ENCODE data around the gene ZSCAN20. TPM values are rescaled to one million over a fixed set of nuclear protein-coding genes. Genes with fewer than 3 reads are reported as not detected.

The ZSCAN20 gene
- polyA plus RNA-seq, 3 donors, result 5.1 to 6.0 (median 5.6) TPM

GRCh38 chr1:33524586-33524985, 52.1 kb downstream of the ZSCAN20 start:
- DNase-seq (ENCODE audit: low read depth in 3 of 3, low spot score in 2 of 3), result no peak

- DNase-seq (ENCODE audit: low read depth in 3 of 3, low spot score in 2 of 3), result no peak
Observed at GRCh38 chr1:33527934-33528333, 55.5 kb downstream of the ZSCAN20 start.

GRCh38 chr1:33529957-33530356, 57.5 kb downstream of the ZSCAN20 start:
- no peak for DNase-seq (ENCODE audit: low read depth in 3 of 3, low spot score in 2 of 3)

GRCh38 chr1:33532250-33532649, 59.8 kb downstream of the ZSCAN20 start:
- no peak for DNase-seq (ENCODE audit: low read depth in 3 of 3, low spot score in 2 of 3)

GRCh38 chr1:33532936-33533335, 60.5 kb downstream of the ZSCAN20 start:
- no peak for DNase-seq (ENCODE audit: low read depth in 3 of 3, low spot score in 2 of 3)

- no peak for DNase-seq (ENCODE audit: low read depth in 3 of 3, low spot score in 2 of 3)
Observed at GRCh38 chr1:33535334-33535733, 62.9 kb downstream of the ZSCAN20 start.

- no peak for DNase-seq (ENCODE audit: low read depth in 3 of 3, low spot score in 2 of 3)
Observed at GRCh38 chr1:33537885-33538284, 65.4 kb downstream of the ZSCAN20 start.

- DNase-seq (ENCODE audit: low read depth in 3 of 3, low spot score in 2 of 3), result no peak
Observed at GRCh38 chr1:33541966-33542365, 69.5 kb downstream of the ZSCAN20 start.

Other genes starting within 250 kb of the ZSCAN20 start
- gene ZNF362, start 216.2 kb upstream of the ZSCAN20 start, polyA plus RNA-seq (ENCODE audit: insufficient read length in 3 of 3), result 10 to 100 TPM; 47.4 to 53.7 (median 50.4) TPM
- gene A3GALT2, start 151.5 kb upstream of the ZSCAN20 start, polyA plus RNA-seq (ENCODE audit: insufficient read length in 3 of 3), result not detected
- 100 to 1,000 TPM; 102 to 107 (median 105) TPM for gene PHC2, start 41.5 kb upstream of the ZSCAN20 start, polyA plus RNA-seq (ENCODE audit: insufficient read length in 3 of 3)